Activated effector memory CD4-positive, alpha-beta T cell treated with Interleukin-2 at 50 U/mL for 16 hours (primary cell): ENCODE data around the gene FAM149A.

ENCODE experiments used
- DNase-seq: peaks from one replicate; pipeline ENCODE4 v3.0.0-alpha.2; 2020

Gene FAM149A

DNA sequence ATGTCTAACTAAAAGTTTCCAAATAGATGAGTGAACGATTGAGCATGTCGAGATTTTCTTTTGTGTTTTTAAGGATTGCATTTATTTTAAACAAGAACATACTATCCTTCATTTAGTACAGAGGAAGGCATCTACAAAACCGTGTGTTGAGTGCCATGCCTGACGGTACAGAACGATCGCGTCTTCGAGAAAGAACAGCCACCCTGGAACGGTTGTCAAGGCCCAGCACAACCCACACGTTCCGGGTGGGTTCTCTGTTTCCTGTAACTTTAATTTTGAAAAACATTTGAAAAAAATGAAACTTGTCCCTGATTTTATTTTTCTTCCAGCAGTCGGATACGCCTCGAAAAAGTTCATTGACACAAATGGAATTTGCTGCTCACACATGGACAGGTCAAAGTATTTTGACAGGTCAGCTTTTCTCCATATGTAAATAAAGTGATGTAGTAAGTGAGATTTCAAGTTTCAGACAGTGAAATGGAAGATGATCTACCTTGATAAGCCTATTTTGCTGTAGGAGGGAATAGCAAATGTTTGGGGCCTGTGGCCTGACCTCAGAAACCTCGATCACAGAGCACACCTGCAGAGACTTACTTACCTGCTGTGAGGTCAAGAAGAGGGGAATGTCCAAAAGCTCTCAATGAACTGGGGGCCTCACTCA, 62.5 kb downstream of the FAM149A start:
- no peak for DNase-seq

DNA sequence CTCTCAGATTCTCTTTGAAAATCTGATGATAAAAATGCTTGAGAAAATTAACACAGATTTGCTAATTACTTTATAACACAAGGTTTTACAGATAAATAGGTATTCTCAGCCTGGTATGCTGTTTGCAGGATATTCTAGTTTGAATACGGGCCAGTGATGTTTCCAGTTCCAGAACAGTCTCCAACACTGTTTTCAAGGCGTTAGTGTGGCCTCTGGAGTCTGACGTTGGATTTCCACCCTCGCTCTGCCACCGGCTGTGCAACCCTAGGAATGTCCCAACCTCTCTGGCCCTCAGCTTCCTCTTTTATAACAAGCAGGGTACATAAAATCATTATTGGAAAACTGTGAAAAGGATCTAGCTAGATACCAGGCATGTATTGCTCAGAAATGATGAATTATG, 63.1 kb downstream of the FAM149A start:
- no peak for DNase-seq

DNA sequence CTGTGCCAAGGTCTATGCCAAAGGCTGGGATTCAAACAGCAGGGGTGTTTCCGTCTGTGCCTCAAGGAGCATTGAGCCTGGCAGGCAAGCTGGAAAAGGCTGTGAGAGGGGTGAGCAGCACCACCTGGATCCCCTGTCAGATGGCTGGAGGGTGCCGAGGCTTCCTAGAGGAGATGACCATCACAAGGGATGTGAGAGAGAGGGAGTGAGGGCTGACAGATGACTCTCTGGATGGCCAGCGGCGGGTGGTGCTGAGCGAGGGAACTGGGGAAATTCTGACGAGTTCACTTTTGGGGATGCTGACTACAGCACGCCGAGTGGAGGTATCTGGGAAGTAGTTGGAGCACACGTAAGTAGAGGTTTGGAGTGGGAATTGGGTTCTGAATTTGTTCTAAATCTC, 64.2 kb downstream of the FAM149A start:
- DNase-seq = no peak

DNA sequence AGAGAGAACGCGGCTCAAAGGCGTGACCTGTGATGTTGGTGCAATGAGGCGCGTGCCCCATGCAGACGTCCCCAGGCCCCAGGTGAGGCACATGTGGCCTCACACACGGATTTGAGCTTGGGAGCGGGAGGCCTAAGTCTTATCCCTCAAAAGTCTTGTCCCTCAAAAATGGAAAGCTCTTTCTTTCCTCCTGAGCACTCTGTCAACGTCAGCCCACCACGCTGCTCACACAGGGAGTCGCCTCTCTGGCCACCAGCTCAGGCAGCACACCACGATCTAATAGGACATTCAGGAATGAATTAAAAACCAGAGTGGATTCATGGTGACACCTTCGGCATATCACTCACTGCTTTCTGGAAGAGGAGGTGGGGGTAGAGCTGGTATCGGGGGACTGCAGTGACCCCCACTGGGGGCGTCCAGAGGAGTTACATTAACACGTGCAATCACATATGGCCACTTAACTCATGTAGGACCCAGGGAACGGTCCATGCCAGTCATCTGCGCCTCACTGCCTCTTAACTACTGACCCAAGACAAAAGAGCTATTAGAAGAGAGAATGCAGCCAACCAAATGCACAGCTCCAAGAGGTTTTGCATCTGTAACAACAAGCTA, 64.9 kb downstream of the FAM149A start:
- DNase-seq = no peak

DNA sequence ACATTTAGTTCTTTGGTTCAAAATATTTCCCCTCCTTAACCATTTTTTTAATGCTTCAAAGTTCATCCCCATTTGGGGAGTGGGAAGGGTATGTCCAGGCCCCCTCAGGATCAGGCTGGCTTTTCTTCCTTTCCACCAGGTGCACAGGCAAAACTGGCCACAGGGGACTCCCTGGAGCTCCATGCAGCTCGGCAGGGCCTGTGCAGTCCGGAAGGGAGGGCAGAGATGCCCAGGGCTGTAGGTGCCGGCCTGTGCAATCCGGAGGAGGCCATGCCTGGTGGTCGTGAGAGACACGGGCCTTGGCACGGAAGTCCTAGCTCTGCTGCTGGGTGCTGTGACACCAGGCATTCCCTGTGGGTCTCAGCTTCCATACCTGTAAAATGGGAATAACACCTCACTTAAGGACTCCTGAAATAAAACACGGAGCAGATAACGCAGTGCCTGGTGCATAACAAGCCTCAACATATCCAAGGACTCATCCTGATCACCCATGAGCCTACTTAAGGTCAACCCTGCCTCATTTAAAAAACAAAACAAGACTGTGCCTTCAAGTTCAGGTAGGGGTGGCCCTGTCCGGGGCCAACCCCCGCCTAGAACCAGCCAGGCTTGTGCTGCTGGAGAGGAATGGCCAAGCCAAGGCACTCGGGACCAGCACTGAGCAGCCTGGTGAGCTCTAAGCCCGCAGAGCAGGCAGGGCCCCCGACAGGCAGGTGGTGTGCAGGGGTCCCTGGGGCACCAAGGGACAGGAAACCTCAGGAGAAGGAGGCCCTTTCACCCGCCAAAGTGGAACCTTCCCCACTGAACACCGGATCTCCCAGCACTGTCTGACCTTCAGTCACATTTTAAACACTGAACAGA, 65.7 kb downstream of the FAM149A start:
- no peak for DNase-seq

DNA sequence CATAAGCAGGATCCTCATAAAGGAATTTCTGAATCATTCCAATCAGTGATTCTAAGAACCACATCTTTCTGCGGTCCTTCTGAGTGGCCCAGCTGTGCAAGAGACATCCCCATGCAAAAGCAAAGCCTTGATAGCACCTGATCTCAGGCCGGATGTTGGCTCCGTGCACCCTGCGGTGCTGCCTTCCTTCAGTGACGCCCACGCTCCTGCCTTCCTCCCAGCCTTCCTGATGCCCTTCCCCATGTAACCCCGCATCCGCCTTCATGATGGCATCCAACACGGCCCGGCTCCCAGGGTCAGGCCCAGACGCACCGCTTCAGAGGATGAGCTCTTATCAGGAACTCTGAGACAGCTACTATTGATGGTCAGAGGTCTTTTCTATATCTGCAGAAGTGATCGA, 66.5 kb downstream of the FAM149A start:
- DNase-seq = no peak

DNA sequence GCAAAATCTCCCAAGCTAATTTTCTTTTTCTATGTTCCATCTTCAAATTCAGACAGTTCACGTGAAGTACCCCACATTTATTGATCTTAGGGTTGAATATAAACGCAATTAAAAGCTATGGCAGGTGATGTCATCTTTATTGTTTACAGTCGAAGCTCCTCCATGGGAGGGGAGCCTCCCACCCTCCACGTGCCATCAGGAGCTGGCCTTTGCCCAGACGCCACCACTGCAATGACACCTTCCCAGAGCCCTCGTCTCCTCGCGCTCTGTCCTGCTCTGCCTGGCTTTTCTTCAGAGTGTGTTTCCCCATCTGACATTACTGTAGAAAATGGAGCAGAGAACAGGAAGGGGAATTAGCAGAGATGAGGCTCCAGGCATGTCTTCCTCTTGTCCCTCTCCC, 68.0 kb downstream of the FAM149A start:
- DNase-seq = no peak

DNA sequence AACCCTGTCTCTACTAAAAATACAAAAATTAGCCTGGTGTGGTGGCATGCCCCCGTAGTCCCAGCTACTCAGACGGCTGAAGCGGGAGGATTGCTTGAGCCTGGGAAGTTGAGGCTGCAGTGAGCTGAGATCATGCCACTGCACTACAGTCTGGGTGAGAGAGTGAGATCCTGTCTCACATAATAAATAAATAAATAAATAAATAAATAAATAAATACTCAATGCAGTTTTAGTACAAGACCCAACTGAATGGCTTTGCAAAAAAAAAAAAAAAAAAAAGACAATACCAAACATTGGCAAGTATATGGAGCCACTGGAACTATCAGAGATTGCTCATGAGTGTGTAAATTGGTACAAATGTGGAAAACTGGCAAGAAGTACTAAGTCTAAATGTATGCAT, 83.6 kb downstream of the FAM149A start:
- no peak for DNase-seq

DNA sequence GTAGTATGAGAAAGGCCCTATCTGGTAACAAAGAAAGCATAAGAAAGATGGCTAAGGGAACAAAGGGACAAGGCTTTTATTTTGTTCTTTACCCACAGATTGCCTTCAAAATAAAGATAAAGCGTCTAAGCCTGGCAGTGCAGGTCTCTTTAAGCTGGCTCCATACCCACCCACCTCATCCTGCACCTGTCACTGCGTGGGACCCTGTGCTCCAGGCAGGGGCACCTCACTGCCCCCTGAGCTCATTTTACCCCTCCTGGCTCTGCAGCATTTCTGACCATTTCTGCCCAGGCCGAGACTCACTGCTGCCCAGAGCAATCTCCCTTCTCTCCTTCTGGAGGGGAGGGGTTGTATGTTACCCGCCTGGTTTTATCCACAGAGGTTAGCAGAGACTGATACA, 85.2 kb downstream of the FAM149A start:
- no peak for DNase-seq

DNA sequence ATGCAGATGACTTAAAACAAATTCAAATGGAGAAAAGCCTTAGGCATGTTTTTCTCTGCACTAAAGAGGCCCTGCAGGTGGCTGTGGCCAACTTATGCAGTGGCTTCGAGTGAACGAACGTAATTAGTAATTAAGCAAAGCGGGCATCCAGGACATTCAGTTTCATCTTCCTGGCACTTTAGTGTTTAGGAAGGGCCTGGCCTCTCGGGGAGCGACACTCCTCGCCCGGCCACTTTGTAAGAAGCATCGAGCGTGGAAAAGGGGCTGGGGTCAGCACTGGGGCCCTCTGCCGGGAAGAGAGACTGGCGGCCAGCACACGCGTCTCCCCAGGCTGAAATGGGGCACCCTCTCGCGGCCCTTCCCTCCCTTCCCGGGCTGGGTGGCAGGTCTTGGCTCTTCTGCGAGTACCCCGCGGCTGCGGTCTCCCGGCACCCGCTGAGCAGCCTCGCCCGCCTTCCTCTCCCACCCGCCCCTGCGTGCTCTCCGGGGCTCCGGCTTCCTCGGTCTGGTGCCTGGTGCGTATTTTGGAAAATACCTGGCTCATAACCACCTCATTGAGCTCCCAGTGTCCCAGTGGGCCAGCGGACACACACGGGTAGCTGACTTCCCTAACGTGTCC, 86.2 kb downstream of the FAM149A start:
- DNase-seq = peak; percentile 46

DNA sequence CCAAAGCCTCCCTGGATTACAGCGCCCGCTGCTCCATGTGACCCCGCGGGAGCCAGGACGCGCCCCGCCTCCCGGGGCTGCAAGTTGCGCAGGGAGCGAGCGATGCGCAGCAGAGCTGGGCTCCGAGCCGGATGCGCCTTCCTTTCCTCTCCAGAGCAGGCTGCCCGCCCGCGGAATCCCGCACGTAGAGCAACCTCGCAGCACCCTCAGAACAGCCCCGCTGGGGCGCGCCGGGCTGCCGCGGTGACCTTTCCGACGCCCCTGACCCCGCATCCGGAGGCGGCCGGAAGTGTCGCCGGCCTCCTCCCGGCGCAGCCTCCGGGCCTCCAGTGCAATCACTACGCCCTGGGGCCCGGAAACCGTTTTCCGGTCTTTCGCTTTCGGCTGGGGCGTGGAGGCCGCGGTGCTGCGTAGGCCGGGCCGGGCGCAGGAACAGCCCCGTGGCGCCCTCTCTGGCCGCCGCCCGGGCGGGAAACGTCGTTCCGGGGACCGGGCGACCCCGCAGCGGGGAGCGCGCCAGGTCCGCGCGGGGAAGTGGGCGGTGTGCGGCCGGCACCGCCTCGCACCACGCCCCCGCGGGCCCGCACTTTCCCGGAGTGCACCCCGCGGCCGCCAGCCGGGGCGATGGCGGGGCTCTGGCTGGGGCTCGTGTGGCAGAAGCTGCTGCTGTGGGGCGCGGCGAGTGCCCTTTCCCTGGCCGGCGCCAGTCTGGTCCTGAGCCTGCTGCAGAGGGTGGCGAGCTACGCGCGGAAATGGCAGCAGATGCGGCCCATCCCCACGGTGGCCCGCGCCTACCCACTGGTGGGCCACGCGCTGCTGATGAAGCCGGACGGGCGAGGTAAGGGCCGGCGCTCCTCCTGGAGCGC, 86.9 kb downstream of the FAM149A start, which contains the start of gene CYP4V2:
Gene CYP4V2, plus strand, starts transcription at position 368 of the 866 bp plus-strand sequence. Its CDS starts 257 bp downstream, at position 625.
- peak; percentile 85 for DNase-seq

DNA sequence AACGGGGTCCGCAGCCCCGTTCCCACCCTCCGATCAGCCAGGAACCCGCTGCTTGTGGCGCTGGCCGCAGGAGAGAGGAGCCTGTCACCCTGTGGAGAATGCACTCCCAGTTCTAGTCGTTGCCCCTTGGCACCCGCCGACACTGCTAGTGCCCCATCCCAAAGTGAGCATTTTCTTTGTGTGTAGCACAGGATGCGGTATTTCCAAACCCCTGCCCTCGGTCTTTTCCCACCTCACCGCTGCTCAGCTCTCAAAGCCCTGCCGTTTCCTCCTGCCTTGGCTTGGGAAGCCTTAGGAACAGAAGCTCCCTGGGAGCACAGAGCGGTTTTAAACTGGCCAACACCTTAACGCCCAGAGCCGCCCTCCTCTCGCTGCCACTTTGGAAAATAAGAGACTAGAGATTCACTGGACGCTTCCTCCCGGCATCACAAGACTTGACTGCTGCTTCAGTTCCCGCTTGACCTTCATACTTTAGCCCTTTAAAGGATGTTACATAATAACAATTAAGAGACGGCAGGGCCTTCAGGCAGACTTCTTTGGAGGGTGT, 87.6 kb downstream of the FAM149A start:
- peak; percentile 35 for DNase-seq

DNA sequence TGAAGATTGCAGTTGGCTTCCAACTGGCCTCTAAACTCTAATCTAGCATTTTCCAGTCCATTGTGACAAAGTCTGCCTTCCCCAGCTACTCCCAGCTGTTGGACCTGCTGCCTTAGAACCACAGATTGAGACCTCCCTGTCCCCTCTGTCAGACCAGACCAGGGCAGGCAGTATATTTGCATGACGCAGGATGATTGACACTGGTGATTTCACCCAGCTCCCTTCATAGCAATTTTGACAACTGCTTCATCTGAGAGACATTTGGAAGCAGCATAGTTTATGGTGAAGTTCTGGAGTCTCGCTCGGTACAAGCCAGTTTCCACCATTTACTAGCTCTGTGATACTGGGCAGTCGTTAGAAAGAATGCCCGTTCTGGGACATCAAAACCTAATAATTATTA, 89.3 kb downstream of the FAM149A start:
- DNase-seq = no peak

DNA sequence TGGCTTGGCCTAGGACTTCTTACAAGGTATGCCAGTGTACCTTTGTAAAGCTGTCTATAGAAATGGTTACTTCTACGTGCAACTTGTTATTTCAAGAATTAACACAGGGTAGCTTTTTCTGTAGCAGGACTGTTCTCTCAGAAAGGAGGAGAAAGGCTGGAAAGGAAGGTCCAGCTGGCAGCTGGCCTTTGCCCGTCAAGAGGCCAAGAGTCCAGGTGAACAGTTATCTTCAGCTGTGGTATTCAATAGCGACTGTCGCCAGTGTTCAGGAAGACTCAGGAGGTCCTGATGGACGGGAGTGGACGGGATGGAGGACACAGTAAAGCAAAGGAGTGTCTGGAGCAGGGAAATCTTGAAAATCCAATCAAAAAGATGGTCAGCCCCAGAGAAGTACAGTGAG, 91.6 kb downstream of the FAM149A start:
- DNase-seq = no peak

DNA sequence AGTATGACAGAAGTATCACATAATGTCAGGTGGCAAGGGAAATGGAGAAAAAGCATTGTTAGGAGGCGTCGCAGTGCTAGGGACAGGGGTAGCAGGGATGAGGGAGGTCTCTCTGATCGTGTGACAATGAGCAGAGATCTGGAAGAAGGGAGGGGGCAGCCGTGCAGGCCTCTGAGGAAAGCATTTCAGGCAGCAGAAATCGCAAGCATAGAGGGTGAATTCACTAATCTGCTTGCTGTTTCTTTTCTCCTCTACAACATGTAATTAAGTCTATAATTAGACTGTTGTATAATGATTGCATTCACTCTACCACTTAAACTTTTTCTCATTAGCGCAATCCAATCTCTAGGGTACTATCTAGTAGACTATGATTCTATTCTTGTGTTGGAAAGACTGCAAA, 96.0 kb downstream of the FAM149A start:
- DNase-seq = no peak

DNA sequence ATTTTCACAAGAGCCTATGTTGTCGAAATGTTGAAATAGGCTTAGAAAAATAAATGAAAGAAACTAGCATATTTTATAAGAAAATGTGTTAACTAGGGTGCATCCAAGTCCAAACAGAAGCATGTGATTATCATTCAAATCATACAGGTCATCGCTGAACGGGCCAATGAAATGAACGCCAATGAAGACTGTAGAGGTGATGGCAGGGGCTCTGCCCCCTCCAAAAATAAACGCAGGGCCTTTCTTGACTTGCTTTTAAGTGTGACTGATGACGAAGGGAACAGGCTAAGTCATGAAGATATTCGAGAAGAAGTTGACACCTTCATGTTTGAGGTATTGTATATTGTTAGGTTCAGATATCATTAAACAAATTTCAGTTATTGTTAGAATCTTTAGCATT, 96.5 kb downstream of the FAM149A start:
- DNase-seq = no peak

DNA sequence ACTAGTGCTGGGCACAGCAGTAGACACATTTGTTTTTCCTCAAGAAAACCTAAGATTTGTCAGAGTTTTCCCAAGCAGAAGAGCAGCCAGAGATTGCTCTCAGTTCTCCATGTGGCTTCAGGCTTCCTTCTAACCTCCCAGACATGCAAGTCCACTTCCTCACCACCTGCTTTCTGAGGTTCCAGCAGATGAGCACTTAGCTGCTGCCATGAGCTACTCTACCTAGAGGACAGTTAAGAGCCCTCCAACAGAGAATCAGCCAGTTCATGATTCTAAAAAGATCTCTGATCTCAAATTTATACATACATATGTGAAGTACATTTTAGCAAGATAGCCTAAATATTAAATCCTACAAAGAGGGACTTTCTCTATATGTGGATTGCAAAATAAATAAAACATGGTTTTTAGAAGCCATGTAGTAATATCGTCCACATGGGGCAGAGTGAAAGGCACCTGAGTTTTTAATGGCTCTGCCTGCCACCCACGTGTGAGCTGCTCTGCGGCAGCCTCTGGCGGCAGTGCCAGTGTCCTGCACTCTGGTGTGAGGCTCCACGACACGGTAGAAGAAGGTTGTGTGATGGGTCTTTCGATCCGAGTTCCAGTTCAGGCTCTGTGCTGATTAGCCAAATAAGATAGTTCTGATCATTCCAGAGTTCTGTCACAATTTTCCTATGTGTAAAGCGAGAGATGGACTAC, 97.2 kb downstream of the FAM149A start:
- peak; percentile 42 for DNase-seq

DNA sequence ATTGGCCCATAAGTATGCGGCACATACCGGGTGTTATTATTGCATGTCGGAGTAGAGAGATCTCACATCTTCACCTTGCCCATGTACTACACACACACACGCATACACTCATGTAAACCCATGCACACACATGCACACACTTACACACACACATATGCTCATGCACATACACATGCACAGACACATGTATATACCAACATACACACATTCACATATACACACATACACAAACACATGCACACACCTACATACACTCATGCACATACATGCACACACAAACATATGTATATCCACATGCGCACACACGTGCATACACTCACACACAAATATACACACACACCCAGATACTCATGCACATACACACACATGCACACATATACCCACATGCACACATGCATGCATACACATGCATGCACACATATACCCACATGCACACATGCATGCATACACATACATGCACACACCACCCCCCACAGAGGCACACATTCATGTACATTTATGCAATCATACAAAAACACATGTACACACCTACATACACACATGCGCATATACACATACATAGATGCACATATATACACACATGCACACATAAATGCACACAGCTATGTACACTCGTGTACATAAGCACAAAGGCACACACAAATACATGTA, 98.1 kb downstream of the FAM149A start:
- no peak for DNase-seq

DNA sequence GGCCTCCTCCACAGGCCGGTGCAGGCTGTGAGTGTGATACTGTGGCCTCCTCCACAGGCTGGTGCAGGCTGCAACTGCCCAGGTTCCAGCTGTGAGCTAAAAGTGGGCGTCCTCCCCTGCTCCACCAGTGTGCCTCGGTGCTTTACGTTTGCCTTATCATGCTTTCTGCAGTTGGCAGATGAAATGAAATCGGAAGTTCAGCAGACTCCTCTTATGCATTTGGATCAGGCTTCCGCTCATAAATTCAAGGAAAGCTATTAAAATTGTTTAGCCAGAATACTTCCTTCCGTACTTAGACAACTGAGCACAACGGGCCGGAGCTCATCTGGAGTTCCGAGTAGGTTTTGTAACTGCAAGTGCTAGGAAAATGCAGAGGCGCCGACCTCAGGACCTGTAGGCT, 98.9 kb downstream of the FAM149A start:
- no peak for DNase-seq

DNA sequence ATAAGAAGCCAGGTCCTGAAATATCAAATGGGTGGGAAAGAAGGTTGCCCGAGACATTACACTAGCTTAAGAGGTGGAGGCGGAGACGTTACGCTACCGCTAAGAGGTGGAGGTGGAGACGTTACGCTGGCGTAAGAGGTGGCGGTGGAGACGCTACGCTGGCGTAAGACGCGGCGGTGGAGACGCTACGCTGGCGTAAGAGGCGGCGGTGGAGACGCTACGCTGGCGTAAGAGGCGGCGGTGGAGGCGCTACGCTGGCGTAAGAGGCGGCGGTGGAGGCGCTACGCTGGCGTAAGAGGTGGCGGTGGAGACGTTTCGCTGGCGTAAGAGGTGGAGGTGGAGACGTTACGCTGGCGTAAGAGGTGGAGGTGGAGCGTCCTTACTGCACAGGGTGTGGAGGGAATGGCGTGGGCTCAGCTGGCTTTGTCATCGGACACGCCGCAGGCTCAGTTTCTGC, 99.6 kb downstream of the FAM149A start:
- DNase-seq = no peak

DNA sequence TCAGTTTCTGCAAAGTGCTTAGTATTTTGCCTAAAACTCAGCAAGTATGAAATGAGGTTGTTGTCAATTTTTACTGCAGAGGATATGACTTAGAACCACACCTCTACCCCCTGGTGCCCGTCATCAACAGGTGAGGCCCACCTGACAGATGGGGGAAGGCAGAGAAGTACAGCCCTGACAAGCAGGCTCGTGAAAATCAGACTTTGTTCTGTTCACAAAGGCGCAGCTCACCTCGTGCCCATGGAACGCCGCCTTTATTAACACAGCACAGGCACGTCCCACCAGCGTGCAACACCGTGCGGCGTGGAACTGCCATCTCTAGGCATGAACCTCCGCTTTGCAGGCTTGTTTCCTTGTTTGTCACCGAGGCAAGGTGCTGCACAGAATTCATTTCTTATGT, 100.2 kb downstream of the FAM149A start:
- no peak for DNase-seq
